SHP77 treated with DMSO at 0.1 percent for 48 hours (cell line): ENCODE data around the gene SHBG.

Experiments used
- DNase-seq: peaks from one replicate; lab custom pipeline; 2025; lab: John Stamatoyannopoulos, UW

SHBG gene

DNA sequence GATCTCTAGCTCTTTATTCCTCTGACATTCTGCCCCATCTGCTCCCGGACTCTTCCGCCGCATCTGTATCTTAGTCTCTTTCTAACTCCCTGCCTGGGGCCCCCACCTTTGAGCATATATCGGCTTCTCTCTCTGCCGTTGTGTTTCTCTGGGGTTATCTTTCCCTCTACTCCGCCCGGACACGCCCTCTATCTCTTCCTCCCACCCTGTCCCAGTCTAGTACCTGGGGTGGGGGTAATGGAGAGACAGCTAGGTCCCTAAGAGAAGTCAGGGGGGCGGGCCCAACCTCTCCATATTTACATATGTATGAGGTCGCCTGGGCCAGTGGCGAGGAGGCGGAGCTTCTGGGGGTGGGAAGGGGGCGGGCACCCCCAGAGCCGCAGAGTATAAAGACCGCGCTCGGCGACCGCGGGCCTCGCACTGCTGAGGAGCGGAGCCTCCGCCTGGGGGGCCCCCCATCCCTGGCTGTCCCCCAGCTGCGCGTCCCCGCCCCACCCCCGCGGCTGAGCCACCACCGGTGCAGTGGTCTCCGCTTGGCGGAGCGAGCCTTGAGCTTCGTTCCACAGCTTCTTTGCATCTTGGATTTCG, 20.7 kb downstream of the SHBG start, which contains the start of gene ATP1B2:
ATP1B2 (plus strand) TSS at position 418 of the 588 bp plus-strand sequence. CDS start 593 bp downstream, outside the sequence.
- DNase-seq: no peak

DNA sequence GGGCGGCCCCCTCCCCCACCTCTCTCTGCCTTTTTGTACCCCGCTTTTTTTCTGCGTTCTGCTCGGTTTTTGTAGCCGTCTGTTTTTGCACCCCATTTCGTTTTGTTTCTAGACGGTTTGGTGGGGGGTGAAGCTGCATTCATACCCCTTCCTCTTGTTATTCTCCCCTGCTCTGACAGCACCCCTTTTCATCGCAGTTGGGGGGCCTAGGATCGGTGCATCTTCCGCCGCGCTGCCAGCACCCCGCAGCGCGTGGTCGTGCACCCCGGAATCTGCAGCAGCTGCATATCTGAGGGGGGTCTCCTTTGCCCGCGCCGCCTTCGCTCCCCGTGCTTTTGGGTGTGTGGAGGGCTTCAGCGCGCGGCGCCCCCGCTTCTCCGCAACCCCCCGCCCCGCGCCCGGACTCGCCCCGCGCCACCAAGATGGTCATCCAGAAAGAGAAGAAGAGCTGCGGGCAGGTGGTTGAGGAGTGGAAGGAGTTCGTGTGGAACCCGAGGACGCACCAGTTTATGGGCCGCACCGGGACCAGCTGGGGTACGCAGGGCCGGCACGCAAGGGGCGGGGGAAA, 21.2 kb downstream of the SHBG start:
- DNase-seq: no peak

DNA sequence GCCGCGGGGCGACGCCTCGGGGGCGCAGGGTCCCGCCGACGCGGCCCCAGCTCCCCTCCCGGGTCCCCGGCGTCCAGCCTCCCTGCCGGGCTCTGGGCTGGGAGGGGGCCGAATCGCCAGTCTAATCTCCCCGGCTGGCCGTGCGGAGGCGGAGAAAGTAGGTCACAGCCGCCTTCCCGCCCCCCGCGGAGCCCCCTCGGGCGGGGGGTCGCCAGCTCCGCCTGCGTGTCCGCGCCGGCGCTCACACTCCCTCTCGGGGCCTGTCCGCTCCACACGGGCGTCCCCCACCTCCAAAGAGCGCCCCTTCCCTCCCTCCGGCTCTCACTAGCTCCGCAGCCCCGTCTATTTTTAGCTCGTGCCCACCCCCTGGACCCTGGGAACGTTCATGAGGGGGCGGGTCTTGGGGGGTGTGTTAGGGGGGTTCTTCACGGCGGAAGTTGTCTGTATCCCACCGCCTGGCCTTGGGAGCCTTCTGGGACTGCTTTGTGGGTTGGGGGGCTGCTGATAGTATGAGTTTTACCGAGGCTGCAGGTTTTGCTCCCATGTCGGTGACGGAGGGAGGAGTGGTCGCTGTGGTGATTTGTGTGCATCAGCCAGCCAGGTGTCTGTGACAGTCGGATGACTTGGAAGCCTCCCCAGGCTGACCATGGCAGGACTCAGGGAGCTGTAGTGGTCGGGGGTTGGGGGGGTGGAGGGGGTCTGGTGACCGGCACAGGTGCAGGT, 21.9 kb downstream of the SHBG start:
- DNase-seq: no peak

DNA sequence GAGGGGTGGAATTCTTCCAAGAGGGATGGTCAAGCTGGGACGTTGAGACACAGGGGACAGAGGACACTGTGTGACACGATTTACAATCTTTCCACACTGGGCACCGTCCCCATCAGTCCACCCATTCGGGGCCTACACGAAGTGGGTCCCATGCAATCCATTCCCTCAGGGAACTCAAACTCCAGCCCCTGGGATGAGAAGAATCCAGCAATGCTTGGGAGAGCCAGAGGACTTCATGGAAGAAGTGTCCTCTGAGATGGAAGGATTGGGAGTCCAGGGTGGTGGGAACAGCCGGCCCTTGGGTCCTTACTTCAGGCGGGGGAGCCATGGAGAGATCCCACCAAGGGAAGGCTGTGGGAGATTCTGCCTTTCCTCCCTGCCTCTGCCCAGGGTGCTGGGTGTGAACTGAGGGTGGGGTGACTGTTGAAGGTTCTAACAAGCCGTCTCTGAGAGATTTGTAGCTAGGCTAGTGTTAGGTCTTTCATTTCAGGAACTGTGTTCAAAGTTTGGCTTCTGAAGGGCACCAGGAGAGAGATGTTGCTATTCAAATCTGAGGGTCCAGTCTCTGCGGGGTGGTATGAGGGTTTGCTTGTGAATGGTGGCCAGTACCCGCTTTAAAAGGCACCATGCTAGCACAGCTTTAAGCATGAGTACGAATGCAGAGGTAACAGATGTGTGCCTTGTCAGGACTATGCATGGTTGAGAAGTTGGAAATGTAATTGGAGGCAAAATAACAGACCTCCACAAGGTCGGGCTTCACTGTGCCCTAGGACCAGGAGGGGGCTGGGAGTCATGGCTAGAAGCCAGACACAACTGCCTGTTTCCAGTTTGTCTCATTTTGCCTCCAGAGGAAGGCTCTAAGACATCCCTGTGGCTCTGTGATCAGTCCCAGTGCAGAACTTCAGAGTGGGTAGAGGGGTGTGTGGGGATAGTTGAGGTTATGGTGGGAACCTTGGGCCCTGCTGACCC, 22.7 kb downstream of the SHBG start:
- no peak for DNase-seq

DNA sequence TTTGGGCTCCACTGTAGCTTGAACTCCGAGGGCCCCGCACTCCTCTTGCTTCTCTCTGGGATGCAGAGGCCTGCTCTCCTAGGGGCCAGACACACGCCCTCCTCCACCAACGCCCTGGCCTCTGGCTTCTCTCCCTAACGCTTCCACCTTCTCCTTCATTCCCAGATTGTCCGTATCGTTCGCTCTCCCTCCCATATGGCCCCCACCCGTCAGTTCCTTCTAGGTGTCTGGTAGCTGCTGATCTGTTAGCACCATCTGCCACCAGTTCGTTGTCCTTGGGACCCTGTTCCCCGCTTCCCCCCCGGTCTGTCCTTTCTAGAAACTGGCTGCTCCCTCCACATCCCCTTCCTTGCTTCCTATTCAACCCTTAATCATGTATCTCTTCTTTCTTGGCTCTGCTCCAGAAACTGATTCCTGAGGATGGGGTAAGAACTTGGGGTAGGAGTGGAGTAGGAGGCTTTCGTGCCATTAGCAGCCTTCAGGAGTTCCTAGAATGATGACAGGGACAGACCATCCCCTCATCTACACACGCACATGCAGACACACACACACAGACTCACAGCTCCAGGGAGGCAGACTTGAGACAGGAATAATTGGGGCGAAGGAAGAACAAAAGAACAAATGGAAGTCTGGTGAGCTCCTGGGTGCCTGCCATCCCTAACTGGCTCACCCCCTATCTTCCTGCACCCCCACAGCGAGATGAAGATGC, 25.1 kb downstream of the SHBG start:
- DNase-seq: no peak

DNA sequence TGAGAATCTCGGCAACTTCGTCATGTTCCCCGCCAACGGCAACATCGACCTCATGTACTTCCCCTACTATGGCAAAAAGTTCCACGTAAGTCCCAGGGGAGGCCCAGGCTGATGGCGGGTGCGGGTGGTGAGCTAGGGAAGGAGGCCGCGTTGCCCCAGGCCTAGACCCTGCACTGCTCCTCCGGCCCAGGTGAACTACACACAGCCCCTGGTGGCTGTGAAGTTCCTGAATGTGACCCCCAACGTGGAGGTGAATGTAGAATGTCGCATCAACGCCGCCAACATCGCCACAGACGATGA, 25.6 kb downstream of the SHBG start:
- no peak for DNase-seq

DNA sequence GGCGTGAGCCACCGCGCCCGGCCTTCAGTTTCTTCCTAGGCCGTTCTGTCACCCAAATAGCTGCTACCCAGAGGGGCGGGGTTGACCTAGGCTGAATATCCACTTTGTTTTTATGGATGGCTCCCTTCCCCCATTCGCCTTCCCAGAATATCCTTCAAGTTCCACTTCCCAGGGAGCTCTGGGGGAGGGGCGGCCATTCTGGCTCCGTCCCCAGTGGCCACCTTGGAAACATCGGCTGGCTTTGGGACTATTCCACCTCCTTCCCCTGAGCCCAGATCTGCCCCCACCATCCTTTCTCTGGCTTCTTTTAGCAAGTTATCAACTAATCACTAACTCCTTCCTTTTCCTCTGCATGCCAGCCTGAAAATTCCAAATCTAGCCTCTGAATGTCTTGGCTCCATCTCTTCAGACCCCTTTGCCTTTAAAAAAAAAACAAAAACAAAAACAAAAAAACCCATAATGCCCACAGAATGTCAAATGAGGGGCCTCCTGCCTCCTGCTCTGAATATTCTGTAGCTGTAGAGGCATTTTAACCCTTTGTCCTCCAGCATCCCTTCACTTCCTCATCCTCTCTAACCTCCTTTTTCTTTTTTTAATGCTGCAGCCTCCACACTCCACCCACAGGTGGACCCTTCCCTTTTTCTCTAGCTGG, 27.1 kb downstream of the SHBG start:
- DNase-seq: no peak

DNA sequence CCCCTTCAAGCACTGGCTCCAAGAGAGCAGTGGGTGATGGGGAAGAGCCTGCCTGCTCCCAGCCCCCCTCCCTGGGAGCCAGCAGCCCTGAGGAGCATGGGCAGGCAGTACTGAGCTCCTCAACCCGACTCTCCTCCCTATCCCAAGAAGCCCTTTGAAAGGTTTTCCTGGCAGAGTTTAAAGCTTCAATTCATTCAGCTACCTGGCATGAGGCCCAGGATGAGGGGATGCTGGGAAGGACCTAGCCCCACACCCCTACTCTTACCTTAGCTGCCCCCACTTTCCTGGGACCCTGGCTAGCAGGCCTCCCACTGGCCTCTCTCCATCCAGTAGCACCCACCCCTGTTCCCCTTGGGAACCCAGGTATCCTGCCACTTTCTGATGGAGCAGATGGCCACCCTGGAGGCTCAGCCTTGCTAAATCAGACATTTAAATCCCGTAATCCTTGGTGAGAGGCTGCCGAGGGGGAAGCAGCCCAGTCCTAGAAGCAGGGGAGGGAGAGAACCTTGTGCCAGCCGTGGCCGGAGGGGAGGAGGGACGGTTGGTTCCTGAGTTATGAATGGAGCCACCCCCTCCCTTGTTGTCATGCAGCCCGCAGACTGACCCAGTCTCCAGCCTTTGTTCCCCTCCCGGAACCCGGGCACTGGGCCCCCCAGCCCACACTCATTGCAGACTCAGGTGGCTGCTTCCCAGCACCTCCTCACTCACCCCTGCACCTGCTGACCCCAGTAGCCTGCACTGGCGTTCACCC, 37.9 kb downstream of the SHBG start:
- DNase-seq: no peak

DNA sequence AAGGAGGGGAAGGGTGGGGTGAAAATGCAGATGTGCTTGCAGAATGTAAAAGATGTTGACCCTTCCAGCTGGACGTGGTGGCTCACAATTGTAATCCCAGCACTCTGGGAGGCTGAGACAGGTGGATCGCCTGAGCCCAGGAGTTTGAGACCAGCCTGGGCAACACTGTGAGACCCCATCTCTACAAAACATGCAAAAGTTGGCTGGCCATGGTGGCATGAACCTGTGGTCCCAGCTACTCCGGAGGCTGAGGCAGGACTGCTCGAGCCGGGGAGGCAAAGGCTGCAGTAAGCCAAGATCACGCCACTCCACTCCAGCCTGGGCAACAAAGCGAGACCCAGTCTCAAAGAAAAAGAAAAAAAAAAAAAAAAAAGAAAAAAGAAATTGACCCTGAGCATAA, 38.5 kb downstream of the SHBG start:
- DNase-seq: no peak

DNA sequence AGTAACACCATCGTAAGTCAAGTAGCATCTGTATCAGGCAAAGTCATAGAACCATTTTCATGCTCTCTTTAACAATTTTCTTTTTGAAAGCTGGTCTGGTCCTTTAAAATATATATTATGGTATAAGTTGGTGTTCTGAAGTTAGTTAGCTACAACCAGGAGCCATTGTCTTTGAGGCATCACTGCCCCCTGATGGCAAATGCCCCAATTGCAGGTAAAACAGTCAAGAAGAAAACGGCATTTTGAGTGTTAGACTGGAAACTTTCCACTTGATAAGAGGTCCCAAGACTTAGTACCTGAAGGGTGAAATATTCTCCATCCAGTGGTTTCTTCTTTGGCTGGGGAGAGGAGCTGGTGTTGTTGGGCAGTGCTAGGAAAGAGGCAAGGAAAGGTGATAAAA, 43.3 kb downstream of the SHBG start:
- DNase-seq: no peak

DNA sequence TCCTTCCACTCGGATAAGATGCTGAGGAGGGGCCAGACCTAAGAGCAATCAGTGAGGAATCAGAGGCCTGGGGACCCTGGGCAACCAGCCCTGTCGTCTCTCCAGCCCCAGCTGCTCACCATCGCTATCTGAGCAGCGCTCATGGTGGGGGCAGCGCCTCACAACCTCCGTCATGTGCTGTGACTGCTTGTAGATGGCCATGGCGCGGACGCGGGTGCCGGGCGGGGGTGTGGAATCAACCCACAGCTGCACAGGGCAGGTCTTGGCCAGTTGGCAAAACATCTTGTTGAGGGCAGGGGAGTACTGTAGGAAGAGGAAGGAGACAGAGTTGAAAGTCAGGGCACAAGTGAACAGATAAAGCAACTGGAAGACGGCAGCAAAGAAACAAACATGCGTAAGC, 45.0 kb downstream of the SHBG start:
- no peak for DNase-seq

DNA sequence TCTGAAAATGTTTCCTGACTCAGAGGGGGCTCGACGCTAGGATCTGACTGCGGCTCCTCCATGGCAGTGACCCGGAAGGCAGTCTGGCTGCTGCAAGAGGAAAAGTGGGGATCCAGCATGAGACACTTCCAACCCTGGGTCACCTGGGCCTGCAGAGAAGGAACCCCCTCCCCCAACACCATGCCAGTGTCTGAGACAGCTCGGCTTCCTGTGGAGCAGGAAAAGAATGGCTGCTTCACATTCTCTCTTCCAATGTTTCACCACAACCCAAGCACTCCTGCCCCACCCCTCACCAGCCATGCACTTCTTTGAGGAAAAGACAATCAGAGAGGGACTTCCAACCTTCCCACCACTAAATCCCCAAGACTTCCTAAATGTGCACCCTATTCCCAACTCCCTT, 46.6 kb downstream of the SHBG start:
- DNase-seq: no peak

DNA sequence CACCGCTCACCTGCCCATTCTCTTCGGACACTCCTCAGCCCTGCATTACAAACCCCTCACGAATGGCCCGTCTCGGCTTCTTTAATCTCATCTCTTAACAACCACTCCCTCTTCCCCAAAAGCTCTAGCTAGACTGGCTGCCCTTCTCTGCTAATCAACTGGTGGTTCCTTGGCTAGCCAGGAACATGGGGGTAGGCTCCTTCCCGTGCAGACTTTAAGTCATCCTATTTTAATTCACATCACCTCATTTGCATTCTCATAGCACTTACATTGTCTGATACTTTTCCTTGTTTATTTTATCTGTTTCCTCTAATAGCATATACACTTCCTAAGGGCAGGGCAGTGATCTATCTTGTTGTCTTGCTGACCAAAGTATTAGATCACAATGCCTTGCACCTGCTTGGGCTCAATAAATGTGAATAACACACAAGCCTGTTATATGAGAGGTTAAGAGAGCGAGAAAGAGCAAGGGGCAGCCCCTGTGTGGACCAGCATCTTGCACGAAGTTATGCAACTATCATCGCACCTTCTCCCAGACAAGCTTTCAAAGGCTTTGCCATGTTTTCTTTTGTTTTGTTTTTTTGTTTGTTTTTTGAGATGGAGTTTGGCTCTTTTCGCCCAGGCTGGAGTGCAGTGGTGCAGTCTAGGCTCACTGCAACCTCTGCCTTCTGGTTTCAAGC, 47.6 kb downstream of the SHBG start:
- DNase-seq: no peak
